ENCODE results near the gene SFTPB.
A peak's percentile ranks its signal among the peaks of the same experiment; 100 is the strongest.

GRCh38 chr2:85648619-85649018 is 19.4 kb downstream of the SFTPB start:
- TF ChIP-seq CTCF (IDR thresholded peaks at IDR 0.05) (peak; percentile 15 to 34 (median 22)), POLR2A (IDR thresholded peaks at IDR 0.05) (no peak)
